HFFc6 (cell line): ENCODE data around the gene MYOM1. TPM values are rescaled to one million over a fixed set of nuclear protein-coding genes. Genes with fewer than 3 reads are reported as not detected.

Experiments used
- DNase-seq: peaks from one replicate; pipeline ENCODE4 v3.0.0-alpha.2; 2018
- H3K27ac Mint-ChIP-seq: 2 replicates; pipeline ENCODE4 v1.8.0; 2020; ENCODE audit warnings: mild to moderate bottlenecking, mixed read lengths
- H3K27me3 Mint-ChIP-seq: 2 replicates; pipeline ENCODE4 v1.8.0; 2021; ENCODE audit warnings: mild to moderate bottlenecking, moderate library complexity, mixed read lengths; ENCODE audit not compliant: insufficient read depth
- H3K36me3 Mint-ChIP-seq: 2 replicates; pipeline ENCODE4 v1.8.0; 2021; ENCODE audit warnings: low read depth, mixed read lengths
- H3K4me1 Mint-ChIP-seq: 2 replicates; pipeline ENCODE4 v1.8.0; 2020; ENCODE audit warnings: low read depth, mixed read lengths
- H3K4me3 Mint-ChIP-seq: 2 replicates; pipeline ENCODE4 v1.8.0; 2020; ENCODE audit warnings: mild to moderate bottlenecking, moderate library complexity, mixed read lengths
- H3K9me3 Mint-ChIP-seq: 2 replicates; pipeline ENCODE4 v1.8.0; 2020; ENCODE audit warnings: mild to moderate bottlenecking, mixed read lengths
- total RNA-seq, 6 experiments: library from RNA; stranded (reverse); fragmentation: NEBNext Ultra II Directional; extraction: Animal tissue kit (Norgen Biotek cat#: 25700); gene quantifications; 2 replicates in 1 of 6; 3 replicates in 5 of 6; pipeline ENCODE4 v1.2.3, GENCODE V29; 2021
- TF ChIP-seq, protein P1 (sequence below): fragments of 200-600 bp; sonication (generic); IDR thresholded peaks from 2 replicates; pipeline ENCODE4 v1.5.0; 2021; ENCODE audit warnings: antibody characterized with exemption, mild to moderate bottlenecking

Gene MYOM1
- total RNA-seq, 6 experiments from 2014 or later, result 0.03 to 0.14 (median 0.06) TPM; not detected in 2

DNA sequence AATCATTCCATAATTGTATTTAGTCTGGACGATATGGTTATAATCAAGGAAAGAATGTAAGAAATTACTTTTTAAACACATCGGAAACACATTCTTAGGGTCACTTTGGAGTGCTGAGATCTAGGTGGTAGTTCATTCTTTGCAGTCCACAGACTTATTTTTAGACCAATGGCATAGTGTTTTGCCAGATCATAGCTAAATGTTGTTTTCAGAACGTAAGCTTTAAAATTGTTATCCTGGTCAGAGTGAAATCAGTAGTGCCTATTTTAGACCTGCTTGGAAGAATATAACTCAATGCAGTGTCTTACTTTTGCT lies 32.2 kb upstream of the MYOM1 start:
- Mint-ChIP-seq H3K9me3 (peaks cover 19% of the 10 kb centered on the region), H3K4me3 (peak overlapping the region; percentile 63), H3K27ac (peak overlapping the region; percentile 61), H3K4me1 (peaks cover 76% of the 10 kb centered on the region), H3K27me3 (peaks cover 7% of the 10 kb centered on the region), H3K36me3 (peaks cover 65% of the 10 kb centered on the region)
- TF ChIP-seq, protein P1, sequence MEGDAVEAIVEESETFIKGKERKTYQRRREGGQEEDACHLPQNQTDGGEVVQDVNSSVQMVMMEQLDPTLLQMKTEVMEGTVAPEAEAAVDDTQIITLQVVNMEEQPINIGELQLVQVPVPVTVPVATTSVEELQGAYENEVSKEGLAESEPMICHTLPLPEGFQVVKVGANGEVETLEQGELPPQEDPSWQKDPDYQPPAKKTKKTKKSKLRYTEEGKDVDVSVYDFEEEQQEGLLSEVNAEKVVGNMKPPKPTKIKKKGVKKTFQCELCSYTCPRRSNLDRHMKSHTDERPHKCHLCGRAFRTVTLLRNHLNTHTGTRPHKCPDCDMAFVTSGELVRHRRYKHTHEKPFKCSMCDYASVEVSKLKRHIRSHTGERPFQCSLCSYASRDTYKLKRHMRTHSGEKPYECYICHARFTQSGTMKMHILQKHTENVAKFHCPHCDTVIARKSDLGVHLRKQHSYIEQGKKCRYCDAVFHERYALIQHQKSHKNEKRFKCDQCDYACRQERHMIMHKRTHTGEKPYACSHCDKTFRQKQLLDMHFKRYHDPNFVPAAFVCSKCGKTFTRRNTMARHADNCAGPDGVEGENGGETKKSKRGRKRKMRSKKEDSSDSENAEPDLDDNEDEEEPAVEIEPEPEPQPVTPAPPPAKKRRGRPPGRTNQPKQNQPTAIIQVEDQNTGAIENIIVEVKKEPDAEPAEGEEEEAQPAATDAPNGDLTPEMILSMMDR, result no peak
- DNase-seq, result no peak

DNA sequence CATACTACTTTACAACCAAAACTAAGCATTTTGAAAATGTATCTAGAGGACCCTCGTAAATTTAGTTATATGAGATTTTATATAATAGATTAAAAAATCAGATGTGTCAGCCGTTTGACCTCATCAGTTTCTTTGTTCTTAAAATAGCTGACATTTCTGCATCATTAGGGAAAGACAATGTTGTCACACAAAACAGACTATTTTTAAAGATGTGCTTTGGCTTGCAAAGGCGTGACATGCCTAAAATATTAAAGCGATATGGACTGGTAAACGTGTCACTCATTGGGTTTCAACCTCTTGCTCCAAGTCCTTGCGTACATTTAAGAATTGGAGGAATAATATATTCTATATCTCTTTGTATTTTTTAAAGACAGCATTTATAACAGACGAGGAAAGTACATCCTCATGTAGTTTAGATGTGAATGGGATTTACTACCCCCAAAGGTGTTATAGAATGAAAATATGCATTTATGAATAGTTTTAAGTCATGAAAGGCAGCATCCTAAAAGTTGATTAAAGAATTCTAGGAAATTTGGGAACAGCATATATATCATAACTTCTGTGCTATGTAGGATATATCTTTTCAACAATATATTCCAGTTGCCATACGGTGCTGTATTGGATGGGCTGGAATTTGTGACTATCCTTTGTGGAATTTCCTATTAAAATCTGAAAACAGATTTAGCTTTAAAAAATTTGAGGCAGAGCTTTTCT lies 31.6 kb upstream of the MYOM1 start:
- peak overlapping the region; percentile 63 for H3K4me3 Mint-ChIP-seq
- no peak for DNase-seq
- TF ChIP-seq, protein P1, result no peak
- H3K4me1 Mint-ChIP-seq, result peaks cover 76% of the 10 kb centered on the region
- peaks cover 7% of the 10 kb centered on the region for H3K27me3 Mint-ChIP-seq
- H3K27ac Mint-ChIP-seq, result peak overlapping the region; percentile 61
- peaks cover 19% of the 10 kb centered on the region for H3K9me3 Mint-ChIP-seq
- peaks cover 64% of the 10 kb centered on the region for H3K36me3 Mint-ChIP-seq

DNA sequence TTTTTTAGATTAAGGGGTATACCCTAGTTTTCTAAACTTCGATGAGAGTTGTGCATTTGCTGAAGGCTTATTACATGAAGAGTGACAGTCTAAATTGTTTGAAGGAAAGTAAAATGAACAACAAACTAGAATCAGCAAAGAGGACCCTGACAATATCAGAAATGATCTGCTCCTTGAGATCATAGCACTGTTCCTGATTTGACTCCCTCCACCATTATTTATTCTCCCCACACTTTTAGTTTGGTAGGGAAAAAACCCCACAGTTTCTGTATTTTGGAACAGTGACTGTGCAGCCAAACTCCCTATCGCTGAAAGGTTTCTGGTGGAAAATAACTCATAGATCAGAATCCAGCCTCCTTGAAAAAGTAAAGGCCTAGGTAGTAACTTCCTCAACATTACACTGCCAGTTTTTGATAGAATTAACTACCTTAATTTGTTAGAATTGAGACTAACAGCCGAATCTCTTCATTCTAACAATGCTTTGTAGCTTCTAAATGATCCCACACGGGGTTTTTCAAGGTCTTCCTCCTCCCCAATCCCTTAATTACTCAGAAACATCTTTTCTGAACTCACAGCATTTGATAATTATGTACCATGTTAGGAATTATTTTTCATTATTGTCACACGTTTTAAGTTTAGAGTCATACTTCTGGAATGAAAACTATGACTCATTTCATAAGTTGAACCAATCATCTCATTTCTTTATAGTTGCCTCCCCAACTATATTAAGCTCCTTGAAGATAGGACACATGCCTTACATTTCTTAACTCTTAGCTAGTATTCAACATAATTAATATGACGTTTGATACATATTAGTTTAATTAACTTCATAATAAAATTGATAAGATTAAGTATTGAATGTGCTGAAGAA lies 30.7 kb upstream of the MYOM1 start:
- Mint-ChIP-seq H3K4me3 (peak overlapping the region; percentile 72), H3K36me3 (peaks cover 54% of the 10 kb centered on the region), H3K27me3 (peaks cover 7% of the 10 kb centered on the region), H3K27ac (peak overlapping the region; percentile 79), H3K4me1 (peaks cover 76% of the 10 kb centered on the region), H3K9me3 (peaks cover 19% of the 10 kb centered on the region)
- peak; percentile 46 for DNase-seq
- TF ChIP-seq, protein P1, result no peak

DNA sequence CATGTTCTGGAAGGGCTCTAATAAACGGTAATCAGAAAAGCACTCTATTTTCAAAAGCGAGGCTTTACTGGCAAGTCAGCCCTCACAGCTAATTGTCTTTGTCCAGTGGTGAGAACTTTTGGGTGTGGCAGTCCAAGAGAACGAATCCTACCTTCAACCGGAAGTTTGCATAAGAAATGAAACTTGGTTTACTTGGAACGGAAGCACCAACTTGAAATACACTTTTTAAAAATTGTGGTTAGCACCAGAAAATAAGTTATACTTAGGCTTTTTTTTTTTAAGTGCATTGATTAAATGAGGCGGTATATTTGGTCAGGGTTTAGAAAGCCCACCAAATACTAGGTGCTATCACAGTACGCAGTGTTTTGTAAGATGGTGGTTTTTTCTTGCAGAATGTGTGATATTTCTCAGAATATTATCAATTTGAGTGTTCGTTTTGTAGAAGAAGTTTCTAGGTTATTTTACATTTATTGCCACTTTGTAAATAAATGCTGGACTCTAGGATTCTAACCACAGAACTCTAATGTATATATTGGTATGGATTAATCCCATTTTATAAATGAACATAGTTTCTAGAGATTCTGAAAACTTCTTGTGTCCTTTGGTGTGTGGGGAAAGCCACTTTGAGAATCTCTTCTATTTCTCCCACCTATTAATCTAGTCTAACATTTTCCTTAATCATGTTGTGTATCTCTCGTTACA lies 29.0 kb upstream of the MYOM1 start:
- Mint-ChIP-seq H3K27me3 (peaks cover 7% of the 10 kb centered on the region), H3K4me1 (peaks cover 68% of the 10 kb centered on the region), H3K9me3 (peaks cover 19% of the 10 kb centered on the region), H3K36me3 (peaks cover 40% of the 10 kb centered on the region), H3K4me3 (peak overlapping the region; percentile 91), H3K27ac (peak overlapping the region; percentile 99)
- TF ChIP-seq, protein P1, result no peak
- no peak for DNase-seq

DNA sequence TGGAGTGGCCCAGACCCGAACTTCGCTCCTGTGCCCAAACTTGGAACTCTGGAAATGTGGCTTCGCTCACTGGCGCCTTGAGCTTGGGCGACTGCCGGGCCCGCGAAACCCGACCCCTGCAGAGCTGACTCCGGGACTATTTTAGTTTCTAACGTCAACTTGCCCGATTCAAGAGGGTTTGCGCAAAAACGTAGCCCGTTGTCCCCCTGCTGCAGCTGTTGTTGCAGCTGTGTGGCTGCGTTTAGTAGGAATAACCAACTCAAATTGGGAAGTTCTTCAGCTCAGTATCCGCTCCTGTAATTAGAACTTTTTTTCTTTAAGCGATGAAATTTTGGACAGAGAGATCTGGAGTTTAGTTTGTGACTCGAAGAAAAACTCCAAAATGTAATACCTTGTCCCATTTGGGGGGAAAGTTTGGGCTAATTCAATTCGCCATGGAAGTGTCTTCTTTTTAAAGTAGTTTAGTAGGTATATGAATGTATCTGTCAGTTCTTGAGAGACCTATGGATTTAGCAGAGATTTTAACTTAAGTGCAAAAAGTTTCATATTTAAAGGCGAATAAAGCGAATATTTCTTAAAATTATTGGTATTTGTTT lies 28.4 kb upstream of the MYOM1 start:
- Mint-ChIP-seq H3K27ac (peak overlapping the region; percentile 99), H3K9me3 (peaks cover 19% of the 10 kb centered on the region), H3K27me3 (peaks cover 7% of the 10 kb centered on the region), H3K4me1 (peaks cover 62% of the 10 kb centered on the region), H3K36me3 (peaks cover 34% of the 10 kb centered on the region), H3K4me3 (peak overlapping the region; percentile 91)
- DNase-seq, result no peak
- TF ChIP-seq, protein P1, result no peak
